Measurements from ENCODE around the gene ZNF20. TPM values are rescaled to one million over a fixed set of nuclear protein-coding genes. Genes with fewer than 3 reads are reported as not detected.
"Not testable (repeated sequence)": the region's sequence is repeated elsewhere in the genome, so short reads cannot be mapped to it uniquely, and the experiment has no call there.

ZNF20 gene
- total and polyA plus RNA-seq, 9 donors = 1.3 to 3.4 (median 2.6) TPM

- DNase-seq = no peak
- Histone ChIP-seq H3K36me3 (ENCODE audit: control insufficient read depth, insufficient read depth, low read length) (peaks cover 13% of the 10 kb centered on the region), H3K4me3 (ENCODE audit: low read length) (no peak overlapping the region), H3K27ac (ENCODE audit: low read length) (no peak overlapping the region), H3K4me1 (ENCODE audit: control insufficient read depth, insufficient read depth, low read length) (no peaks in the 10 kb centered on the region), H3K27me3 (ENCODE audit: control insufficient read depth, insufficient read depth, low read length) (no peaks in the 10 kb centered on the region), H3K9me3 (replicated peaks; ENCODE audit: control insufficient read depth, low read depth, low read length) (peaks cover 10% of the 10 kb centered on the region)
- WGBS (ENCODE audit: insufficient coverage) = 70% methylated on average over 31 of the region's 33 CpGs
These were observed 22.8 kb downstream of the ZNF20 start for GRCh38 chr19:12117201-12117970.

GRCh38 chr19:12113121-12113520 is 27.0 kb downstream of the ZNF20 start:
- Histone ChIP-seq H3K4me3 (ENCODE audit: low read length) (no peak overlapping the region), H3K9me3 (replicated peaks; ENCODE audit: control insufficient read depth, low read depth, low read length) (peaks cover 22% of the 10 kb centered on the region), H3K27ac (ENCODE audit: low read length) (no peak overlapping the region), H3K27me3 (ENCODE audit: control insufficient read depth, insufficient read depth, low read length) (no peaks in the 10 kb centered on the region), H3K4me1 (ENCODE audit: control insufficient read depth, insufficient read depth, low read length) (no peaks in the 10 kb centered on the region), H3K36me3 (ENCODE audit: control insufficient read depth, insufficient read depth, low read length) (peaks cover 29% of the 10 kb centered on the region)
- DNase-seq = no peak
- WGBS (ENCODE audit: insufficient coverage) = 68% methylated on average over 3 of the region's 5 CpGs

DNA sequence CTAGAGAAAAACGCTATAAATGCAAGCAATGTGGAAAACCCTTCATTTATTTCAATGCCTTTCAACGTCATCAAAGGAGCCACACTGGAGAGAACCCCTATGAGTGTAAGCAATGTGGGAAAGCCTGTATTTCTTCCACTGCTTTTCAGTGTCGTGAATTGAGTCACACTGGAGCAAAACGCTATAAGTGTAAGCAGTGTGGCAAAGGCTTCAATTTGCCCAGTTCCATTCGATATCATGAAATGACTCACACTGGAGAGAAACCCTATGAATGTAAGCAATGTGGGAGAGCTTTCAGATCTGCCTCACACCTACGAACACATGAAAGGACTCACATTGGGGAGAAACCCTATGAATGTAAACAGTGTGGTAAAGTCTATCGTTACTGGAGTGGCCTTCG is 27.4 kb downstream of the ZNF20 start:
- Histone ChIP-seq H3K4me1 (ENCODE audit: control insufficient read depth, insufficient read depth, low read length) (no peaks in the 10 kb centered on the region), H3K27ac (ENCODE audit: low read length) (no peak overlapping the region), H3K27me3 (ENCODE audit: control insufficient read depth, insufficient read depth, low read length) (no peaks in the 10 kb centered on the region), H3K4me3 (ENCODE audit: low read length) (no peak overlapping the region), H3K36me3 (ENCODE audit: control insufficient read depth, insufficient read depth, low read length) (peaks cover 29% of the 10 kb centered on the region), H3K9me3 (replicated peaks; ENCODE audit: control insufficient read depth, low read depth, low read length) (peaks cover 22% of the 10 kb centered on the region)
- DNase-seq = no peak
- 97% methylated on average over 4 of the region's 8 CpGs for WGBS (ENCODE audit: insufficient coverage)

GRCh38 chr19:12111943-12112637 is 28.1 kb downstream of the ZNF20 start:
- no peaks in the 10 kb centered on the region for H3K27me3 ChIP-seq (ENCODE audit: control insufficient read depth, insufficient read depth, low read length)
- 92% methylated on average over 3 of the region's 8 CpGs for WGBS (ENCODE audit: insufficient coverage)
- H3K4me1 ChIP-seq (ENCODE audit: control insufficient read depth, insufficient read depth, low read length) = no peaks in the 10 kb centered on the region
- DNase-seq = no peak
- H3K9me3 ChIP-seq (replicated peaks; ENCODE audit: control insufficient read depth, low read depth, low read length) = peaks cover 22% of the 10 kb centered on the region
- H3K36me3 ChIP-seq (ENCODE audit: control insufficient read depth, insufficient read depth, low read length) = peaks cover 29% of the 10 kb centered on the region
- H3K4me3 ChIP-seq (ENCODE audit: low read length) = no peak overlapping the region
- no peak overlapping the region for H3K27ac ChIP-seq (ENCODE audit: low read length)

DNA sequence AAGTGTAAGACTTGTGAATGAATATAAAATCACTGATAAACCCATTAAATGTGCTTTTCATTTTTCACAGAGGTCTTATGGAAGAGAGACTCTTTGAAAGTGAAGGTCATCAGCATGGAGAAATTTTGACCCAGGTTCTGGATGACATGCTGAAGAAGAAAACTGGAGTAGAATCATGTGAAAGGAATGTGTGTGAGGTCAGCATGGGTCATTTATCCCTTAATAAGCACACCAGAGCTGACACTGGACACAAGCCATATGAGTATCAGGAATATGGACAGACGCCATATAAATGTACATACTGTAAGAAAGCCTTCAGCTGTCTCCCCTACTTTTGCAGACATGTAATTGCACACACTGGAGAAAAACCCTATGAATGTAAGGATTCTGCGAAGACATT is 29.0 kb downstream of the ZNF20 start:
- H3K36me3 ChIP-seq (ENCODE audit: control insufficient read depth, insufficient read depth, low read length) = peaks cover 34% of the 10 kb centered on the region
- no peaks in the 10 kb centered on the region for H3K27me3 ChIP-seq (ENCODE audit: control insufficient read depth, insufficient read depth, low read length)
- no peak overlapping the region for H3K27ac ChIP-seq (ENCODE audit: low read length)
- no peak overlapping the region for H3K4me3 ChIP-seq (ENCODE audit: low read length)
- peaks cover 28% of the 10 kb centered on the region for H3K9me3 ChIP-seq (replicated peaks; ENCODE audit: control insufficient read depth, low read depth, low read length)
- peak; percentile 3 for DNase-seq
- WGBS (ENCODE audit: insufficient coverage) = no CpG with 5 or more reads among the region's 2 CpGs
- no peaks in the 10 kb centered on the region for H3K4me1 ChIP-seq (ENCODE audit: control insufficient read depth, insufficient read depth, low read length)

DNA sequence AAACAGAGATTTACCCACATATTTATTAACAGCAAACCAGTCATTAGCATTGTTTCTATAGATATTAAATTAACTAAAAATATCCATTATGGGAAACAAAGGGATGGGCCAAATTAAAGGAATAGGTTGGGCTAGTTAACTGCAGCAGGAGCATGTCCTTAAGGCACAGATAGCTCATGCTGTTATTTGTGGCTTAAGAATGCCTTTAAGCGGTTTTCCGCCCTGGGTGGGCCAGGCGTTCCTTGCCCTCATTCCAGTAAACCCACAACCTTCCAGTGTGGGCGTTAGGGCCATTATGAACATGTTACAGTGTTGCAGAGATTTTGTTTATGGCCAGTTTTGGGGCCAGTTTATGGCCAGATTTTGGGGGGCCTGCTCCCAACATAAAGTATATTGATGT is 36.2 kb downstream of the ZNF20 start:
- not testable (repeated sequence) for H3K9me3 ChIP-seq (replicated peaks; ENCODE audit: control insufficient read depth, low read depth, low read length); H3K36me3 ChIP-seq (ENCODE audit: control insufficient read depth, insufficient read depth, low read length); H3K27ac ChIP-seq (ENCODE audit: low read length); DNase-seq; H3K4me1 ChIP-seq (ENCODE audit: control insufficient read depth, insufficient read depth, low read length); H3K4me3 ChIP-seq (ENCODE audit: low read length); H3K27me3 ChIP-seq (ENCODE audit: control insufficient read depth, insufficient read depth, low read length)
- no CpG with 5 or more reads among the region's 4 CpGs for WGBS (ENCODE audit: insufficient coverage)

GRCh38 chr19:12098040-12098439 is 42.1 kb downstream of the ZNF20 start:
- Histone ChIP-seq H3K36me3 (ENCODE audit: control insufficient read depth, insufficient read depth, low read length) (peaks cover 3% of the 10 kb centered on the region), H3K27ac (ENCODE audit: low read length) (no peak overlapping the region), H3K4me1 (ENCODE audit: control insufficient read depth, insufficient read depth, low read length) (no peaks in the 10 kb centered on the region), H3K4me3 (ENCODE audit: low read length) (no peak overlapping the region), H3K9me3 (replicated peaks; ENCODE audit: control insufficient read depth, low read depth, low read length) (peaks cover 8% of the 10 kb centered on the region), H3K27me3 (ENCODE audit: control insufficient read depth, insufficient read depth, low read length) (no peaks in the 10 kb centered on the region)
- 99% methylated on average over 7 of the region's 9 CpGs for WGBS (ENCODE audit: insufficient coverage)
- no peak for DNase-seq

- WGBS (ENCODE audit: insufficient coverage) = no CpG with 5 or more reads among the region's 4 CpGs
- Histone ChIP-seq H3K36me3 (ENCODE audit: control insufficient read depth, insufficient read depth, low read length) (peaks cover 3% of the 10 kb centered on the region), H3K27ac (ENCODE audit: low read length) (no peak overlapping the region), H3K4me3 (ENCODE audit: low read length) (no peak overlapping the region), H3K9me3 (replicated peaks; ENCODE audit: control insufficient read depth, low read depth, low read length) (peaks cover 8% of the 10 kb centered on the region), H3K27me3 (ENCODE audit: control insufficient read depth, insufficient read depth, low read length) (no peaks in the 10 kb centered on the region), H3K4me1 (ENCODE audit: control insufficient read depth, insufficient read depth, low read length) (peaks cover 7% of the 10 kb centered on the region)
- no peak for DNase-seq
These were observed 44.9 kb downstream of the ZNF20 start for GRCh38 chr19:12095111-12095790.

DNA sequence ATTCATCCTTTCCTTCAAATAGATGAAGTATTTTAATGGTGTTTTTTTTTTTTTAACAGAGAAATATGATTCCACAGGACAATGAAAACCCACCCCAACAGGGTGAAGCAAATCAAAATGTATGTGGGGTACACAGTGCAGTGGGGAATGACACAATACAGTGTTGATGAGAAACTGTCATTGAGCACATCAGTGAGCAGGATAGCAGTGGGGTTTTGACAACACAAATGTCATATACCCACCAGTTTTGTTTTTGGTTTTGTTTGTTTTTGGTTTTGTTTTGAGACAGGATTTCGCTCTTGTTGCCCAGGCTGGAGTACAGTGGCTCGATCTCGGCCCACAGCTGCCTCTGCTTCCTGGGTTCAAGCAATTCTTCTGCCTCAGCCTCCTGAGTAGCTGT is 46.4 kb downstream of the ZNF20 start:
- H3K27me3 ChIP-seq (ENCODE audit: control insufficient read depth, insufficient read depth, low read length) = no peaks in the 10 kb centered on the region
- H3K36me3 ChIP-seq (ENCODE audit: control insufficient read depth, insufficient read depth, low read length) = peaks cover 3% of the 10 kb centered on the region
- DNase-seq = no peak
- no peak overlapping the region for H3K27ac ChIP-seq (ENCODE audit: low read length)
- H3K4me3 ChIP-seq (ENCODE audit: low read length) = no peak overlapping the region
- H3K9me3 ChIP-seq (replicated peaks; ENCODE audit: control insufficient read depth, low read depth, low read length) = peaks cover 4% of the 10 kb centered on the region
- 100% methylated on average over 3 of the region's 3 CpGs for WGBS (ENCODE audit: insufficient coverage)
- H3K4me1 ChIP-seq (ENCODE audit: control insufficient read depth, insufficient read depth, low read length) = peaks cover 7% of the 10 kb centered on the region

DNA sequence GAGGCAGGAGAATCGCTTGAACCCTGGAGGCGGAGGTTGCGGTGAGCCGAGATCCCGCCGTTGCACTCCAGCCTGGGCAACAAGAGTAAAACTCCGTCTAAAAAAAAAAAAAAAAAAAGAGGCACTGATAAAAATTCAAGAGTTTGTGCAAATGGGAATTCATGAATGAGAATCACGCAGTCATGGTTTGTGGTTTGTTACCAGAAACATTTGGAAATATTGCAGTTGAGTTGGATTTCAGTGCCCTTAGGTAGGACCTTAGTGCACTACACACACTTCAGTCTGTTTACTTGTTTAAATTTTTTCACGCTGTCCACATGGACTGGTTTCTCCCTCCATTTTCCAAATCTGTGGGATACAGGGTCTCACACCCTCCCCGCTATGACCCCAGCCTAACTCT is 47.2 kb downstream of the ZNF20 start:
- Histone ChIP-seq H3K27ac (ENCODE audit: low read length) (peak overlapping the region; percentile 95), H3K4me1 (ENCODE audit: control insufficient read depth, insufficient read depth, low read length) (peaks cover 7% of the 10 kb centered on the region), H3K4me3 (ENCODE audit: low read length) (peak overlapping the region; percentile 63), H3K27me3 (ENCODE audit: control insufficient read depth, insufficient read depth, low read length) (no peaks in the 10 kb centered on the region), H3K36me3 (ENCODE audit: control insufficient read depth, insufficient read depth, low read length) (peaks cover 3% of the 10 kb centered on the region), H3K9me3 (replicated peaks; ENCODE audit: control insufficient read depth, low read depth, low read length) (peaks cover under 1% of the 10 kb centered on the region)
- 50% methylated on average over 2 of the region's 10 CpGs for WGBS (ENCODE audit: insufficient coverage)
- DNase-seq = peak; percentile 9

Data from muscle of leg (tissue), 11 donors.